ENCODE data around the gene CLK2. TPM values are rescaled to one million over a fixed set of nuclear protein-coding genes. Genes with fewer than 3 reads are reported as not detected.

CLK2 gene
- total and polyA plus RNA-seq, 9 of the 15 experiments (the other 6 are each of a cell fraction or from before 2014, with no cell fraction given), result 13.5 to 81.4 (median 39.6) TPM

GRCh38 chr1:155309423-155310021, 36.2 kb upstream of the CLK2 start:
- H3K9me1 ChIP-seq (ENCODE audit: control insufficient read depth, insufficient read depth, low read length), result no peaks in the 10 kb centered on the region
- POLR2A ChIA-PET, result interaction anchor here (1.1 kb wide), 1 partner anchor 11 kb away, joined by 4 read pairs; the partner anchor contains the start of gene RUSC1
- in situ Hi-C loops (cut with MboI), result loop anchor here (25.0 kb wide), 1 partner anchor 1428 kb away; the partner anchor contains the start of genes ISG20L2, METTL25B and MRPL24
- peak overlapping the region; percentile 50; the same call in 1 of the 2 replicates for H2AFZ ChIP-seq (ENCODE audit: low read depth, low read length)
- peak overlapping the region; percentile 96 for H3K4me2 ChIP-seq (ENCODE audit: insufficient read depth, low read length)
- peaks cover 43% of the 10 kb centered on the region for H3K36me3 ChIP-seq (ENCODE audit: control insufficient read depth, insufficient read depth, low read length)
- ATAC-seq (peak; percentile 11), DNase-seq (ENCODE audit: extremely low read depth in 1 of 4, low spot score in 3 of 4) (peak; percentile 37 to 61 (median 54)), FAIRE-seq (peak; percentile 55)
- no peaks in the 10 kb centered on the region for H3K9me3 ChIP-seq (replicated peaks; ENCODE audit: control insufficient read depth, insufficient read depth, low read depth, low read length)
- peak overlapping the region; percentile 93 for H3K27ac ChIP-seq (ENCODE audit: extremely low read depth, low read depth, low read length)
- peaks cover 23 to 35% of the 10 kb centered on the region in 2 experiments; a peak in 4 of 5 replicates for H3K4me1 ChIP-seq (replicated peaks in 1 of 2; ENCODE audit: control insufficient read depth in 2 of 2, insufficient read depth in 2 of 2, low read length in 2 of 2)
- peak overlapping the region; percentile 75 for H3K4me3 ChIP-seq
- CTCF ChIA-PET (ENCODE audit: low intra/inter-chr PET ratio), result interaction anchor here (3.0 kb wide), 1 partner anchor 59 kb away, joined by 23 read pairs; no protein-coding TSS in a partner anchor
- intact Hi-C loops (cut with micrococcal nuclease), result loop anchor here (2.0 kb wide), 1 partner anchor 13 kb away; no protein-coding TSS in a partner anchor
- WGBS (ENCODE audit: insufficient coverage, low coverage, missing lambda C conversion rate), result 2% methylated on average over 8 of the region's 11 CpGs
- no TSS peak for BruUV-seq (replicated peaks)
- H3K9ac ChIP-seq (ENCODE audit: insufficient read depth in 1 of 2, low read depth in 2 of 2, low read length in 2 of 2), result peak overlapping the region; percentile 95 to 96
- 0 out of 2 replicates have a peak, but pooled peaks cover 2% of the 10 kb centered on the region for H4K20me1 ChIP-seq (replicated peaks; ENCODE audit: control insufficient read depth, insufficient read depth, low read length)
- peaks cover 46% of the 10 kb centered on the region for H3K79me2 ChIP-seq (ENCODE audit: control insufficient read depth, insufficient read depth, low read length)
- no peaks in the 10 kb centered on the region for H3K27me3 ChIP-seq (ENCODE audit: control insufficient read depth in 2 of 2, insufficient read depth in 2 of 2, low read length in 2 of 2)
- TF ChIP-seq YY1 (IDR thresholded peaks at IDR 0.05; ENCODE audit: borderline replicate concordance in 1 of 3, control insufficient read depth in 1 of 3, extremely low read depth in 1 of 3, insufficient read depth in 3 of 3, insufficient read length in 1 of 3, insufficient replicate concordance in 2 of 3, low read depth in 1 of 3, low read length in 2 of 3) (peak in 1 of 3 experiments; percentile 79), HMBOX1 (IDR thresholded peaks at IDR 0.05) (peak; percentile 50; the same call in 1 of the 2 replicates), SAP30 (IDR thresholded peaks at IDR 0.05; ENCODE audit: borderline replicate concordance, insufficient read depth, low read depth, low read length, poor library complexity, severe bottlenecking) (peak; percentile 3), TEAD4 (IDR thresholded peaks at IDR 0.05; ENCODE audit: low read length) (peak; percentile 73), TEAD4 (CRISPR knock-in tag; IDR thresholded peaks at IDR 0.05; ENCODE audit: borderline replicate concordance) (no peak), SIN3A (IDR thresholded peaks at IDR 0.05; ENCODE audit: borderline replicate concordance in 2 of 2, control insufficient read depth in 1 of 2, low read depth in 2 of 2, low read length in 2 of 2) (0 out of 4 replicates have a peak, but pooled peaks of 1 of the 2 experiments have one; percentile 6), SMC3 (conservative IDR thresholded peaks at IDR 0.05; ENCODE audit: insufficient read depth, low read depth, low read length) (0 out of 2 replicates have a peak, but pooled peaks have one; percentile 5), POLR2AphosphoS5 (IDR thresholded peaks at IDR 0.05; ENCODE audit: control insufficient read depth, insufficient read depth, low read depth, low read length) (peak; percentile 38), EGR1 (conservative IDR thresholded peaks at IDR 0.05) (peak; percentile 63), TAF1 (IDR thresholded peaks at IDR 0.05; ENCODE audit: control insufficient read depth, extremely low read depth, insufficient read depth, low read length, severe bottlenecking) (peak; percentile 9), VEZF1 (CRISPR knock-in tag; IDR thresholded peaks at IDR 0.05) (peak; percentile 63), RNF2 (IDR thresholded peaks at IDR 0.05) (no peak), POLR2G (IDR thresholded peaks at IDR 0.05; ENCODE audit: low read depth, low read length) (peak; percentile 43), NFIC (IDR thresholded peaks at IDR 0.05) (peak; percentile 54), KLF1 (tag; IDR thresholded peaks at IDR 0.05) (peak; percentile 85)
- TF ChIP-seq, protein P1, sequence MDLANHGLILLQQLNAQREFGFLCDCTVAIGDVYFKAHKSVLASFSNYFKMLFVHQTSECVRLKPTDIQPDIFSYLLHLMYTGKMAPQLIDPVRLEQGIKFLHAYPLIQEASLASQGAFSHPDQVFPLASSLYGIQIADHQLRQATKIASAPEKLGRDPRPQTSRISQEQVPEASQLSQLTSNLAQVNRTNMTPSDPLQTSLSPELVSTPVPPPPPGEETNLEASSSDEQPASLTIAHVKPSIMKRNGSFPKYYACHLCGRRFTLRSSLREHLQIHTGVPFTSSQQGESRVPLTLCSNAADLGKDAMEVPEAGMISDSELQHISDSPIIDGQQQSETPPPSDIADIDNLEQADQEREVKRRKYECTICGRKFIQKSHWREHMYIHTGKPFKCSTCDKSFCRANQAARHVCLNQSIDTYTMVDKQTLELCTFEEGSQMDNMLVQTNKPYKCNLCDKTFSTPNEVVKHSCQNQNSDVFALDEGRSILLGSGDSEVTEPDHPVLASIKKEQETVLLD (IDR thresholded peaks at IDR 0.05), result no peak
